H1 (cell line): ENCODE data around the gene RASGEF1C.

Source experiments
- CTCF ChIP-seq, 3 experiments: IDR thresholded peaks; 1 replicate in 2 of 3; 2 replicates in 1 of 3; pipeline versions ENCODE4 v1.5.1 to v1.6.1; 2011; ENCODE audit warnings: low read length in 3 of 3, mild to moderate bottlenecking in 3 of 3, inconsistent platforms in 2 of 3, low read depth in 1 of 3, moderate library complexity in 1 of 3; ENCODE audit not compliant: insufficient read depth in 1 of 3; ENCODE audit errors: control extremely low read depth in 1 of 3
- EGR1 ChIP-seq: IDR thresholded peaks from 2 replicates; pipeline ENCODE4 v1.6.1; 2011; ENCODE audit warnings: low read depth, low read length, borderline replicate concordance
- EP300 ChIP-seq, 2 experiments: IDR thresholded peaks; 1 replicate in 1 of 2; 2 replicates in 1 of 2; pipeline ENCODE4 v1.6.1; 2011 to 2012; ENCODE audit warnings: low read depth in 2 of 2, low read length in 2 of 2, mild to moderate bottlenecking in 2 of 2, borderline replicate concordance in 1 of 2, inconsistent platforms in 1 of 2, moderate library complexity in 1 of 2
- EZH2 ChIP-seq: fragments of 200-600 bp; sonication (generic); IDR thresholded peaks from 2 replicates; pipeline ENCODE4 v1.7.1; 2012; ENCODE audit warnings: low read depth, mild to moderate bottlenecking, moderate library complexity, low read length, inconsistent platforms; ENCODE audit not compliant: severe bottlenecking
- GTF2F1 ChIP-seq: IDR thresholded peaks from 2 replicates; pipeline ENCODE4 v1.6.1; 2012; ENCODE audit warnings: low read depth, low read length, improper control_type of control experiment, borderline replicate concordance
- JUND ChIP-seq: IDR thresholded peaks from 2 replicates; pipeline ENCODE4 v1.6.1; 2011; ENCODE audit warnings: mild to moderate bottlenecking, improper control_type of control experiment, low read length
- MAFK ChIP-seq: IDR thresholded peaks from 2 replicates; pipeline ENCODE4 v1.6.1; 2012; ENCODE audit warnings: low read depth, mild to moderate bottlenecking, improper control_type of control experiment, low read length
- POLR2AphosphoS5 ChIP-seq: IDR thresholded peaks from 2 replicates; pipeline ENCODE4 v1.6.1; 2011; ENCODE audit warnings: low read depth, low read length
- RAD21 ChIP-seq, 2 experiments: IDR thresholded peaks in 1 of 2; conservative IDR thresholded peaks in 1 of 2; 2 replicates each; pipeline ENCODE4 v1.6.1; 2011; ENCODE audit warnings: low read depth in 2 of 2, low read length in 2 of 2, improper control_type of control experiment in 1 of 2, inconsistent platforms in 1 of 2, mild to moderate bottlenecking in 1 of 2, moderate library complexity in 1 of 2
- SIN3A ChIP-seq, 2 experiments: IDR thresholded peaks in 1 of 2; conservative IDR thresholded peaks in 1 of 2; 2 replicates each; pipeline ENCODE4 v1.6.1; 2011 to 2012; ENCODE audit warnings: low read length in 2 of 2, improper control_type of control experiment in 1 of 2, low read depth in 1 of 2, mild to moderate bottlenecking in 1 of 2
- TAF1 ChIP-seq: IDR thresholded peaks from 2 replicates; pipeline ENCODE4 v1.6.1; 2011; ENCODE audit warnings: mild to moderate bottlenecking, low read depth, low read length
- TBP ChIP-seq: IDR thresholded peaks from 2 replicates; pipeline ENCODE4 v1.6.1; 2011; ENCODE audit warnings: low read depth, low read length, improper control_type of control experiment
- YY1 ChIP-seq: IDR thresholded peaks from 2 replicates; pipeline ENCODE4 v1.6.1; 2011; ENCODE audit warnings: low read depth, mild to moderate bottlenecking, low read length
- ZNF274 ChIP-seq: IDR thresholded peaks from 2 replicates; pipeline ENCODE4 v1.7.0; 2012; ENCODE audit warnings: low read length, borderline replicate concordance; ENCODE audit errors: extremely low read depth

- TF ChIP-seq JUND (no peak), CTCF (IDR thresholded peaks at IDR 0.05; ENCODE audit: control extremely low read depth in 1 of 3, insufficient read depth in 1 of 3, low read depth in 1 of 3, low read length in 3 of 3) (no peak), GTF2F1 (no peak), SIN3A (conservative IDR thresholded peaks at IDR 0.05 in 1 of 2, IDR thresholded peaks at IDR 0.05 in 1 of 2; ENCODE audit: low read depth in 1 of 2, low read length in 2 of 2) (no peak), EP300 (IDR thresholded peaks at IDR 0.05; ENCODE audit: borderline replicate concordance in 1 of 2, low read depth in 2 of 2, low read length in 2 of 2) (no peak), RAD21 (IDR thresholded peaks at IDR 0.05 in 1 of 2, conservative IDR thresholded peaks at IDR 0.05 in 1 of 2; ENCODE audit: low read depth in 2 of 2, low read length in 2 of 2) (no peak), MAFK (no peak), TAF1 (no peak), ZNF274 (no peak), EZH2 (no peak), YY1 (no peak), TBP (no peak), EGR1 (no peak), POLR2AphosphoS5 (no peak)
Observed at GRCh38 chr5:180208038-180208434, 975 bp downstream of the RASGEF1C start.
